ENCODE results near the gene PALMD. TPM values are rescaled to one million over a fixed set of nuclear protein-coding genes. Genes with fewer than 3 reads are reported as not detected.

Gene PALMD
- total RNA-seq (2022) (6.8 and 19.2 TPM in 2 replicates), Bru-seq, nascent RNA (percentile 50 among the genes with signal in this experiment), BruChase-seq, experiment 1, labeled RNA remaining after a 6-hour chase (percentile 52 among the genes with signal in this experiment), BruChase-seq, experiment 2, labeled RNA remaining after a 2-hour chase (percentile 61 among the genes with signal in this experiment)
- long read RNA-seq, full-length matches to known transcripts = 5 of 8 reads
- long read RNA-seq, partial matches to known transcripts = 1 of 8 reads
- long read RNA-seq, other reads (novel, unspliced or antisense) = 2 of 8 reads

- Mint-ChIP-seq H3K4me3 (ENCODE audit: low read depth, unreplicated experiment) (peak within 1 kb of the TSS; percentile 92), H3K4me1 (ENCODE audit: low read depth, unreplicated experiment) (peaks cover 29% of the 10 kb centered on the region), H3K27ac (ENCODE audit: unreplicated experiment) (peak within 1 kb of the TSS; percentile 94), H3K36me3 (ENCODE audit: insufficient read depth, unreplicated experiment) (peaks cover 22% of the 10 kb centered on the region), H3K27me3 (ENCODE audit: unreplicated experiment) (no peaks in the 10 kb centered on the region), H3K9me3 (ENCODE audit: low read depth, unreplicated experiment) (no peaks in the 10 kb centered on the region)
- TSS peak; percentile 50 for BruUV-seq (replicated peaks)
- TF ChIP-seq CTCF (IDR thresholded peaks at IDR 0.05; ENCODE audit: unreplicated experiment) = no peak
- intact Hi-C loops (cut with micrococcal nuclease; ENCODE audit: unreplicated experiment) = loop anchor here (2.0 to 5.0 kb wide), 2 partner anchors 87 to 114 kb away; no protein-coding TSS in a partner anchor
- CTCF ChIA-PET = interaction anchor here (0.6 to 1.0 kb wide), 2 partner anchors 86 to 119 kb away, joined by 3 read pairs; no protein-coding TSS in a partner anchor
- DNase-seq = peak; percentile 33
Measured at GRCh38 chr1:99645699-99646531, at the start of gene PALMD. PALMD (plus strand) TSS chr1:99646113; CDS start chr1:99646318, 205 bp downstream.

- Mint-ChIP-seq H3K9me3 (ENCODE audit: low read depth, unreplicated experiment) (no peaks in the 10 kb centered on the region), H3K4me1 (ENCODE audit: low read depth, unreplicated experiment) (peaks cover 16% of the 10 kb centered on the region), H3K36me3 (ENCODE audit: insufficient read depth, unreplicated experiment) (no peaks in the 10 kb centered on the region), H3K27me3 (ENCODE audit: unreplicated experiment) (no peaks in the 10 kb centered on the region), H3K27ac (ENCODE audit: unreplicated experiment) (no peak overlapping the region), H3K4me3 (ENCODE audit: low read depth, unreplicated experiment) (no peak overlapping the region)
- TF ChIP-seq CTCF (IDR thresholded peaks at IDR 0.05; ENCODE audit: unreplicated experiment) = no peak
- intact Hi-C loops (cut with micrococcal nuclease; ENCODE audit: unreplicated experiment) = no loop called here
- CTCF ChIA-PET = no interaction called here
- DNase-seq = no peak
- no TSS peak for BruUV-seq (replicated peaks)
Measured at GRCh38 chr1:99598738-99599411, 47.0 kb upstream of the PALMD start.

GRCh38 chr1:99599678-99600175 is 46.2 kb upstream of the PALMD start:
- no peak for DNase-seq
- H3K9me3 Mint-ChIP-seq (ENCODE audit: low read depth, unreplicated experiment) = no peaks in the 10 kb centered on the region
- CTCF ChIA-PET = no interaction called here
- BruUV-seq (replicated peaks) = no TSS peak
- no peaks in the 10 kb centered on the region for H3K36me3 Mint-ChIP-seq (ENCODE audit: insufficient read depth, unreplicated experiment)
- H3K4me3 Mint-ChIP-seq (ENCODE audit: low read depth, unreplicated experiment) = no peak overlapping the region
- peaks cover 16% of the 10 kb centered on the region for H3K4me1 Mint-ChIP-seq (ENCODE audit: low read depth, unreplicated experiment)
- intact Hi-C loops (cut with micrococcal nuclease; ENCODE audit: unreplicated experiment) = no loop called here
- TF ChIP-seq CTCF (IDR thresholded peaks at IDR 0.05; ENCODE audit: unreplicated experiment) = no peak
- H3K27ac Mint-ChIP-seq (ENCODE audit: unreplicated experiment) = no peak overlapping the region
- no peaks in the 10 kb centered on the region for H3K27me3 Mint-ChIP-seq (ENCODE audit: unreplicated experiment)

GRCh38 chr1:99600782-99601181 is 45.1 kb upstream of the PALMD start:
- intact Hi-C loops (cut with micrococcal nuclease; ENCODE audit: unreplicated experiment) = no loop called here
- peaks cover 16% of the 10 kb centered on the region for H3K4me1 Mint-ChIP-seq (ENCODE audit: low read depth, unreplicated experiment)
- H3K27me3 Mint-ChIP-seq (ENCODE audit: unreplicated experiment) = no peaks in the 10 kb centered on the region
- no peak overlapping the region for H3K4me3 Mint-ChIP-seq (ENCODE audit: low read depth, unreplicated experiment)
- CTCF ChIA-PET = no interaction called here
- no peaks in the 10 kb centered on the region for H3K36me3 Mint-ChIP-seq (ENCODE audit: insufficient read depth, unreplicated experiment)
- H3K27ac Mint-ChIP-seq (ENCODE audit: unreplicated experiment) = no peak overlapping the region
- no TSS peak for BruUV-seq (replicated peaks)
- DNase-seq = no peak
- H3K9me3 Mint-ChIP-seq (ENCODE audit: low read depth, unreplicated experiment) = no peaks in the 10 kb centered on the region
- TF ChIP-seq CTCF (IDR thresholded peaks at IDR 0.05; ENCODE audit: unreplicated experiment) = no peak
